K562 (cell line): ENCODE data around the gene CHCHD5. TPM values are rescaled to one million over a fixed set of nuclear protein-coding genes. Genes with fewer than 3 reads are reported as not detected.

Experiments used
- ATAC-seq: fragments of 200-7000 bp; cut with Tn5 transposase; 3 replicates; pipeline ENCODE4 v1.9.1; 2020; ENCODE audit warnings: moderate library complexity
- BruUV-seq: library from RNA; stranded (reverse); fragments of 400-500 nt; replicated peaks from 2 replicates; lab custom pipeline; 2021; lab: Mats Ljungman, UMichigan
- CTCF ChIA-PET: fragments of 300-600 bp; formaldehyde crosslinking; extraction: SDS; loops from one replicate; lab custom pipeline; 2021; ENCODE audit warnings: low intra/inter-chr PET ratio; lab: Yijun Ruan, JAX
- POLR2A ChIA-PET: fragments of 300-600, 350-650 bp; sonication (Branson Sonifier 250); formaldehyde crosslinking; extraction: SDS; loops from one replicate; lab custom pipeline; 2021; ENCODE audit warnings: antibody characterized with exemption, inconsistent platforms; lab: Yijun Ruan, JAX
- DNase-seq, 4 experiments: peaks; one replicate each; pipeline versions ENCODE4 v3.0.0 to v3.0.0-alpha.2; 2011 to 2018; ENCODE audit warnings: low spot score in 3 of 4, mixed read lengths in 3 of 4; ENCODE audit errors: extremely low read depth in 1 of 4
- FAIRE-seq: peaks from 2 replicates; lab custom pipeline; 2011; peaks lifted over from hg19 to GRCh38; lab: Jason Lieb, UNC
- H2AFZ ChIP-seq: 2 replicates; pipeline ENCODE4 v1.6.0; 2011; ENCODE audit warnings: low read depth, low read length, control low read depth, inconsistent platforms
- H3K27ac ChIP-seq: fragments of 200-600 bp; 3 replicates; pipeline ENCODE4 v1.8.0; 2011; ENCODE audit warnings: low read depth, mild to moderate bottlenecking, control low read depth, inconsistent platforms, low read length, moderate library complexity, mixed read lengths; ENCODE audit errors: extremely low read depth
- H3K27me3 ChIP-seq, 2 experiments: fragments of 300-600 bp in 1 of 2; 2 replicates in 1 of 2; 3 replicates in 1 of 2; pipeline versions ENCODE4 v1.6.0 to v1.8.0; 2011; ENCODE audit warnings: inconsistent platforms in 2 of 2, low read length in 2 of 2, mild to moderate bottlenecking in 1 of 2, mixed read lengths in 1 of 2, moderate library complexity in 1 of 2; ENCODE audit not compliant: control insufficient read depth in 2 of 2, insufficient read depth in 2 of 2
- H3K36me3 ChIP-seq: fragments of 300-600 bp; 3 replicates; pipeline ENCODE4 v1.8.0; 2011; ENCODE audit warnings: mild to moderate bottlenecking, low read length, inconsistent platforms; ENCODE audit not compliant: control insufficient read depth, insufficient read depth
- H3K4me1 ChIP-seq, 2 experiments: fragments of 200-600 bp in 1 of 2; replicated peaks in 1 of 2; 2 replicates in 1 of 2; 3 replicates in 1 of 2; pipeline versions ENCODE4 v1.5.1 to v1.8.0; 2011; ENCODE audit warnings: inconsistent platforms in 2 of 2, low read length in 2 of 2, mild to moderate bottlenecking in 1 of 2, mixed read lengths in 1 of 2, moderate library complexity in 1 of 2; ENCODE audit not compliant: control insufficient read depth in 2 of 2, insufficient read depth in 2 of 2
- H3K4me2 ChIP-seq: 2 replicates; pipeline ENCODE4 v1.6.1; 2011; ENCODE audit warnings: low read length, control low read depth, inconsistent platforms, mixed read lengths; ENCODE audit not compliant: insufficient read depth
- H3K4me3 ChIP-seq: fragments of 200-600 bp; sonication (generic), shearing (Covaris generic); 2 replicates; pipeline ENCODE4 v1.5.1; 2016; ENCODE audit warnings: control low read depth, inconsistent platforms
- H3K79me2 ChIP-seq: fragments of 200-600 bp; 3 replicates; pipeline ENCODE4 v1.8.0; 2011; ENCODE audit warnings: low read length, inconsistent platforms; ENCODE audit not compliant: control insufficient read depth, insufficient read depth
- H3K9ac ChIP-seq, 2 experiments: 2 replicates each; pipeline versions ENCODE4 v1.6.0 to v1.6.1; 2011; ENCODE audit warnings: low read depth in 2 of 2, low read length in 2 of 2, control low read depth in 1 of 2, inconsistent platforms in 1 of 2, mild to moderate bottlenecking in 1 of 2, mixed read lengths in 1 of 2; ENCODE audit not compliant: insufficient read depth in 1 of 2
- H3K9me1 ChIP-seq: one replicate; pipeline ENCODE4 v1.6.0; 2011; ENCODE audit warnings: inconsistent platforms, mild to moderate bottlenecking, low read length, moderate library complexity; ENCODE audit not compliant: control insufficient read depth, insufficient read depth
- H3K9me3 ChIP-seq: replicated peaks from 2 replicates; pipeline ENCODE4 v1.5.1; 2011; ENCODE audit warnings: low read depth, low read length, inconsistent platforms; ENCODE audit not compliant: control insufficient read depth, insufficient read depth
- H4K20me1 ChIP-seq: replicated peaks from 2 replicates; pipeline ENCODE4 v1.6.1; 2011; ENCODE audit warnings: low read length, inconsistent platforms, mixed read lengths; ENCODE audit not compliant: control insufficient read depth, insufficient read depth
- HMG20A ChIP-seq: fragments of 450-650 bp; formaldehyde crosslinking; conservative IDR thresholded peaks from 2 replicates; pipeline ENCODE4 v1.4.0; 2020; ENCODE audit warnings: mild to moderate bottlenecking, mixed read lengths
- ILK ChIP-seq: fragments of 450-650 bp; IDR thresholded peaks from 2 replicates; pipeline ENCODE4 v1.6.1; 2016; ENCODE audit warnings: missing genetic modification characterization, low read depth, mild to moderate bottlenecking, missing compliant biosample characterization, moderate library complexity, borderline replicate concordance
- LARP7 ChIP-seq: fragments of 450-650 bp; IDR thresholded peaks from 2 replicates; pipeline ENCODE4 v1.6.1; 2016
- NFATC3 ChIP-seq: fragments of 450-650 bp; IDR thresholded peaks from 2 replicates; pipeline ENCODE4 v1.6.1; 2017; ENCODE audit warnings: mild to moderate bottlenecking
- RBM15 ChIP-seq: fragments of 200-400 bp; formaldehyde crosslinking; IDR thresholded peaks from 2 replicates; pipeline ENCODE4 v1.6.1; 2018; ENCODE audit warnings: mild to moderate bottlenecking, low read length, moderate library complexity; ENCODE audit not compliant: insufficient read depth
- RBM25 ChIP-seq: fragments of 200-400 bp; formaldehyde crosslinking; IDR thresholded peaks from 2 replicates; pipeline ENCODE4 v1.6.1; 2018; ENCODE audit warnings: low read length, low read depth, moderate library complexity; ENCODE audit not compliant: severe bottlenecking
- RBM39 ChIP-seq: fragments of 200-400 bp; formaldehyde crosslinking; optimal IDR thresholded peaks from 2 replicates; pipeline ENCODE3; 2018; ENCODE audit warnings: low read depth, low read length
- RCOR1 ChIP-seq, 2 experiments: IDR thresholded peaks; 2 replicates each; pipeline ENCODE4 v1.6.1; 2012; ENCODE audit warnings: low read depth in 2 of 2, low read length in 2 of 2, borderline replicate concordance in 1 of 2, improper control_type of control experiment in 1 of 2
- RHOXF2B ChIP-seq: fragments of 250-450 bp; sonication (Bioruptor Pico); conservative IDR thresholded peaks from 2 replicates; pipeline ENCODE4 v1.5.1; 2021
- SIX5 ChIP-seq, 2 experiments: IDR thresholded peaks; 2 replicates each; pipeline ENCODE4 v1.6.1; 2011; ENCODE audit warnings: low read length in 2 of 2, borderline replicate concordance in 1 of 2, low read depth in 1 of 2, mild to moderate bottlenecking in 1 of 2, moderate library complexity in 1 of 2; ENCODE audit not compliant: insufficient read depth in 1 of 2
- SUPT5H ChIP-seq: fragments of 450-650 bp; IDR thresholded peaks from 2 replicates; pipeline ENCODE4 v1.6.1; 2016
- U2AF1 ChIP-seq: fragments of 200-400 bp; formaldehyde crosslinking; optimal IDR thresholded peaks from 2 replicates; pipeline ENCODE3; 2017; ENCODE audit warnings: mild to moderate bottlenecking, low read depth, low read length, moderate library complexity
- ZNF79 ChIP-seq: fragments of 250-450 bp; sonication (Bioruptor Pico); IDR thresholded peaks from 2 replicates; pipeline ENCODE4 v1.4.0; 2020; ENCODE audit warnings: low read depth, mild to moderate bottlenecking, moderate library complexity
- WGBS: fragments of 100-300 bp; shearing (Covaris generic); methylation state at CpG from one replicate; pipeline ENCODE4 v1.1.6; 2016; ENCODE audit warnings: low coverage, mixed read lengths; ENCODE audit not compliant: insufficient coverage; ENCODE audit errors: missing lambda C conversion rate; 5-methylcytosine and 5-hydroxymethylcytosine counted together
- in situ Hi-C: fragments of 300-500 bp; cut with MboI; formaldehyde crosslinking; loops from 4 replicates; pipeline ENCODE4 v1.15.0; 2018; ENCODE audit warnings: inconsistent platforms, mixed read lengths
- intact Hi-C: fragments of 100-400 bp; cut with micrococcal nuclease; formaldehyde crosslinking; loops from 2 replicates; pipeline ENCODE4 v1.14.2; 2022
- polyA plus RNA-seq, 8 experiments: library from polyadenylated mRNA; depleted of rRNA in 4 of 8; stranded (reverse) in 5 of 8; unstranded in 3 of 8; fragments of >200 nt; fragmentation: Nextera tagmentation in 2 of 8; fragmentation: Illumina TruSeq in 1 of 8; extraction: Ambion mirVana in 2 of 8; extraction: Trizol in 1 of 8; gene quantifications; 2 replicates each; pipeline versions ENCODE4 v1.2.1 to v1.2.3, GENCODE V29; 2011 to 2014; ENCODE audit warnings: inconsistent platforms in 1 of 8, missing spikeins in 1 of 8
- total RNA-seq, 7 experiments: library from RNA; depleted of rRNA in 6 of 7; stranded (reverse); fragments of >200 nt in 6 of 7; fragmentation: Illumina TruSeq in 2 of 7; extraction: Trizol in 2 of 7; gene quantifications; 2 replicates each; pipeline versions ENCODE4 v1.2.1 to v1.2.3, GENCODE V29; 2011 to 2021; ENCODE audit warnings: low replicate concordance in 1 of 7
- TF ChIP-seq, protein P1 (sequence below): sonication (generic); formaldehyde crosslinking; IDR thresholded peaks from 2 replicates; pipeline ENCODE4 v1.8.0; 2022; ENCODE audit warnings: missing genetic modification reagents, mild to moderate bottlenecking, borderline replicate concordance
- TF ChIP-seq, protein P2 (sequence below): fragments of 250-450 bp; sonication (Bioruptor Pico); IDR thresholded peaks from 2 replicates; pipeline ENCODE4 v1.5.0; 2020; ENCODE audit warnings: mild to moderate bottlenecking
- TF ChIP-seq, protein P3 (sequence below), 3 experiments: IDR thresholded peaks in 2 of 3; conservative IDR thresholded peaks in 1 of 3; 2 replicates each; pipeline ENCODE4 v1.5.1; 2011 to 2012; ENCODE audit warnings: low read length in 3 of 3, mild to moderate bottlenecking in 3 of 3, control low read depth in 2 of 3, improper control_type of control experiment in 1 of 3, inconsistent platforms in 1 of 3, low read depth in 1 of 3, mixed read lengths in 1 of 3, moderate library complexity in 1 of 3; ENCODE audit not compliant: insufficient read depth in 2 of 3

Gene CHCHD5
- total and polyA plus RNA-seq, 9 of the 15 experiments (the other 6 are each of a cell fraction or from before 2014, with no cell fraction given) = 7.4 to 79.3 (median 33.4) TPM

DNA sequence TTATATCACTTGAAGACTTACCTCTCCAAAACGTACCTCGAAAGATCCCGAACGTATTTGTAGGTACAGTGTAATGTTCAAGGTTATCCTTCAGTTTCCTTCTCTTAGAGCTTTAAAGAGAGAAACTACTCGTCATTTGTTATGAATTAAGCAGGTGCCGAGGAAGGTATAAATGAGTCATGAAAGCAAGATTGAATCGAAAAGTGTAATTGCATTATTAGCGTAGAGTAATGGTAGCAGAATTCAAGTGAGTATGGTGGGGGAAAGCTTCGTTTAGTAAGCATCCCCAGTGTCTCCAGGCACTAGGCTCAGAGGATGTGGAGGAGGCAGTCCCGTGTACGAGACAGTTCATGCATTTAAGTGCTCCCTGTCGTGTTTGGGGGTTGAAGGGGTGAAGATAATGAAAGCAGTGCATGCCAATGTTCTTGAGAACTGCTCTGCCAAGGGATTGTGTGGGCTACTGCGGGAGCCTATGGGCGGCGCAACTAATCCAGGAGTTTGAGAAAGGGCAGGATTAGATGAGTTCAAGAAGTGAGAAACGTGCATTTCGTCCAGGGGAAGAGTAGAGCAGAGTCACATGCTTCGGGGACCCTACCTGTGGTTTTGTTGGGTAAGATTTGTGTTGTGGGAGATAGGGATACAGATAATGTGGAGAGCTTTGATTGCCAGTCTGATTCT is 41.3 kb upstream of the CHCHD5 start:
- Histone ChIP-seq H3K36me3 (peaks cover 35% of the 10 kb centered on the region), H3K9me3 (no peaks in the 10 kb centered on the region), H3K4me2 (peak overlapping the region; percentile 95), H3K4me1 (peaks cover 5 to 15% of the 10 kb centered on the region in 2 experiments; a peak in 4 of 5 replicates), H2AFZ (peak overlapping the region; percentile 100), H3K4me3 (peak overlapping the region; percentile 77), H3K9ac (peak overlapping the region; percentile 85 to 96), H3K27me3 (no peaks in the 10 kb centered on the region), H3K27ac (peak overlapping the region; percentile 91), H4K20me1 (no peaks in the 10 kb centered on the region; the same call in 1 of the 2 replicates), H3K79me2 (peaks cover 63% of the 10 kb centered on the region), H3K9me1 (no peaks in the 10 kb centered on the region)
- peak; percentile 51 for FAIRE-seq
- TSS peak; percentile 60 for BruUV-seq
- WGBS = under 1% methylated on average over 18 of the region's 18 CpGs
- intact Hi-C loops = loop anchor here (2.0 to 5.0 kb wide), 2 partner anchors 39 to 62 kb away; partner anchors contain the start of gene CHCHD5
- CTCF ChIA-PET = no interaction called here
- POLR2A ChIA-PET = interaction anchor here (0.9 to 1.3 kb wide), 2 partner anchors 32 to 42 kb away, joined by 3 to 5 read pairs; no protein-coding TSS in a partner anchor
- DNase-seq = peak in 2 of 4 experiments; percentile 21 to 45
- in situ Hi-C loops = no loop called here
- ATAC-seq = peak; percentile 27
- TF ChIP-seq HMG20A (CRISPR knock-in tag) (no peak), ILK (no peak), RHOXF2B (CRISPR knock-in tag) (no peak), RBM25 (no peak), RBM39 (peak; percentile 48), RCOR1 (IDR thresholded peaks at IDR 0.05; ENCODE audit: borderline replicate concordance in 1 of 2, low read depth in 2 of 2, low read length in 2 of 2) (peak in 1 of 2 experiments; percentile 48; a peak in 1 of 4 replicates), ZNF79 (CRISPR knock-in tag) (no peak), NFATC3 (no peak), U2AF1 (no peak), RBM15 (no peak), SIX5 (IDR thresholded peaks at IDR 0.05; ENCODE audit: borderline replicate concordance in 1 of 2, insufficient read depth in 1 of 2, low read depth in 1 of 2, low read length in 2 of 2) (no peak), SUPT5H (no peak), LARP7 (no peak)
- TF ChIP-seq, protein P1, sequence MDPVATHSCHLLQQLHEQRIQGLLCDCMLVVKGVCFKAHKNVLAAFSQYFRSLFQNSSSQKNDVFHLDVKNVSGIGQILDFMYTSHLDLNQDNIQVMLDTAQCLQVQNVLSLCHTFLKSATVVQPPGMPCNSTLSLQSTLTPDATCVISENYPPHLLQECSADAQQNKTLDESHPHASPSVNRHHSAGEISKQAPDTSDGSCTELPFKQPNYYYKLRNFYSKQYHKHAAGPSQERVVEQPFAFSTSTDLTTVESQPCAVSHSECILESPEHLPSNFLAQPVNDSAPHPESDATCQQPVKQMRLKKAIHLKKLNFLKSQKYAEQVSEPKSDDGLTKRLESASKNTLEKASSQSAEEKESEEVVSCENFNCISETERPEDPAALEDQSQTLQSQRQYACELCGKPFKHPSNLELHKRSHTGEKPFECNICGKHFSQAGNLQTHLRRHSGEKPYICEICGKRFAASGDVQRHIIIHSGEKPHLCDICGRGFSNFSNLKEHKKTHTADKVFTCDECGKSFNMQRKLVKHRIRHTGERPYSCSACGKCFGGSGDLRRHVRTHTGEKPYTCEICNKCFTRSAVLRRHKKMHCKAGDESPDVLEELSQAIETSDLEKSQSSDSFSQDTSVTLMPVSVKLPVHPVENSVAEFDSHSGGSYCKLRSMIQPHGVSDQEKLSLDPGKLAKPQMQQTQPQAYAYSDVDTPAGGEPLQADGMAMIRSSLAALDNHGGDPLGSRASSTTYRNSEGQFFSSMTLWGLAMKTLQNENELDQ (CRISPR knock-in tag) = 0 out of 2 replicates have a peak, but pooled peaks have one; percentile 10
- TF ChIP-seq, protein P2, sequence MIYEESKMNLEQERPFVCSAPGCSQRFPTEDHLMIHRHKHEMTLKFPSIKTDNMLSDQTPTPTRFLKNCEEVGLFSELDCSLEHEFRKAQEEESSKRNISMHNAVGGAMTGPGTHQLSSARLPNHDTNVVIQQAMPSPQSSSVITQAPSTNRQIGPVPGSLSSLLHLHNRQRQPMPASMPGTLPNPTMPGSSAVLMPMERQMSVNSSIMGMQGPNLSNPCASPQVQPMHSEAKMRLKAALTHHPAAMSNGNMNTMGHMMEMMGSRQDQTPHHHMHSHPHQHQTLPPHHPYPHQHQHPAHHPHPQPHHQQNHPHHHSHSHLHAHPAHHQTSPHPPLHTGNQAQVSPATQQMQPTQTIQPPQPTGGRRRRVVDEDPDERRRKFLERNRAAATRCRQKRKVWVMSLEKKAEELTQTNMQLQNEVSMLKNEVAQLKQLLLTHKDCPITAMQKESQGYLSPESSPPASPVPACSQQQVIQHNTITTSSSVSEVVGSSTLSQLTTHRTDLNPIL (CRISPR knock-in tag) = no peak
- TF ChIP-seq, protein P3, sequence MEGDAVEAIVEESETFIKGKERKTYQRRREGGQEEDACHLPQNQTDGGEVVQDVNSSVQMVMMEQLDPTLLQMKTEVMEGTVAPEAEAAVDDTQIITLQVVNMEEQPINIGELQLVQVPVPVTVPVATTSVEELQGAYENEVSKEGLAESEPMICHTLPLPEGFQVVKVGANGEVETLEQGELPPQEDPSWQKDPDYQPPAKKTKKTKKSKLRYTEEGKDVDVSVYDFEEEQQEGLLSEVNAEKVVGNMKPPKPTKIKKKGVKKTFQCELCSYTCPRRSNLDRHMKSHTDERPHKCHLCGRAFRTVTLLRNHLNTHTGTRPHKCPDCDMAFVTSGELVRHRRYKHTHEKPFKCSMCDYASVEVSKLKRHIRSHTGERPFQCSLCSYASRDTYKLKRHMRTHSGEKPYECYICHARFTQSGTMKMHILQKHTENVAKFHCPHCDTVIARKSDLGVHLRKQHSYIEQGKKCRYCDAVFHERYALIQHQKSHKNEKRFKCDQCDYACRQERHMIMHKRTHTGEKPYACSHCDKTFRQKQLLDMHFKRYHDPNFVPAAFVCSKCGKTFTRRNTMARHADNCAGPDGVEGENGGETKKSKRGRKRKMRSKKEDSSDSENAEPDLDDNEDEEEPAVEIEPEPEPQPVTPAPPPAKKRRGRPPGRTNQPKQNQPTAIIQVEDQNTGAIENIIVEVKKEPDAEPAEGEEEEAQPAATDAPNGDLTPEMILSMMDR (IDR thresholded peaks at IDR 0.05 in 2 of 3, conservative IDR thresholded peaks at IDR 0.05 in 1 of 3; ENCODE audit: insufficient read depth in 2 of 3, low read depth in 1 of 3, low read length in 3 of 3) = 0 out of 6 replicates have a peak, but pooled peaks of 1 of the 3 experiments have one; percentile 0
